Ishikawa (cell line): ENCODE data around the gene PELI3.

ENCODE experiments used
- CEBPB ChIP-seq: IDR thresholded peaks from 2 replicates; pipeline ENCODE4 v1.6.1; 2012
- EGR1 ChIP-seq: IDR thresholded peaks from 2 replicates; pipeline ENCODE4 v1.6.1; 2012
- EP300 ChIP-seq: IDR thresholded peaks from 2 replicates; pipeline ENCODE4 v1.6.1; 2012; ENCODE audit warnings: borderline replicate concordance
- FOXM1 ChIP-seq: IDR thresholded peaks from 2 replicates; pipeline ENCODE4 v1.6.1; 2012; ENCODE audit warnings: low read depth, borderline replicate concordance
- NFIC ChIP-seq: IDR thresholded peaks from 2 replicates; pipeline ENCODE4 v1.6.1; 2012
- TAF1 ChIP-seq: IDR thresholded peaks from 2 replicates; pipeline ENCODE4 v1.6.1; 2012; ENCODE audit warnings: low read depth, mild to moderate bottlenecking
- TCF12 ChIP-seq: IDR thresholded peaks from 2 replicates; pipeline ENCODE4 v1.6.1; 2012; ENCODE audit warnings: low read depth
- TEAD4 ChIP-seq: IDR thresholded peaks from 2 replicates; pipeline ENCODE4 v1.6.1; 2012
- YY1 ChIP-seq: IDR thresholded peaks from 2 replicates; pipeline ENCODE4 v1.6.1; 2012; ENCODE audit warnings: low read depth
- TF ChIP-seq, protein P1 (sequence below): IDR thresholded peaks from 2 replicates; pipeline ENCODE4 v1.6.1; 2012

DNA sequence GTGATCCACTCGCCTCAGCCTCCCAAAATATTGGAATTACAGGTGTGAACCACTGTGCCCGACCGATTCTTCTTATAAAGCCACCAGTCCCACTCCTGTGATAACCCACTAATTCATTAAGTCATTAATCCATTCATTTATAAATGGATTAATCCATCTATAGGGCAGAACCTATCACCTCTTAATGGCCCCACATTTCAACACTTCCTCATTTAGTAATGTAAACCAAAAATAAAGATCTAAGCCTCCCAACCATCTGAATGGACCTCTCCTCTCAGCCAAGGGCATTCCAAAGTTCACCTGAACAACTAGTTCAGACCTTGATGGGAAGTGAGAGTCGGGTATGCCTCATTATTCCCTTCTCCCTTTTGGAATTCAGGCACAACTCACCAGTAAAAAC is 18.2 kb upstream of the PELI3 start:
- TF ChIP-seq TEAD4 = no peak
- TF ChIP-seq TAF1 = no peak
- no peak for TF ChIP-seq YY1
- no peak for TF ChIP-seq CEBPB
- no peak for TF ChIP-seq FOXM1
- no peak for TF ChIP-seq TCF12
- TF ChIP-seq NFIC = no peak
- TF ChIP-seq, protein P1, sequence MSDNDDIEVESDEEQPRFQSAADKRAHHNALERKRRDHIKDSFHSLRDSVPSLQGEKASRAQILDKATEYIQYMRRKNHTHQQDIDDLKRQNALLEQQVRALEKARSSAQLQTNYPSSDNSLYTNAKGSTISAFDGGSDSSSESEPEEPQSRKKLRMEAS = no peak
- no peak for TF ChIP-seq EP300
- no peak for TF ChIP-seq EGR1
